Measurements from ENCODE around the gene OAS1.

The OAS1 gene

DNA sequence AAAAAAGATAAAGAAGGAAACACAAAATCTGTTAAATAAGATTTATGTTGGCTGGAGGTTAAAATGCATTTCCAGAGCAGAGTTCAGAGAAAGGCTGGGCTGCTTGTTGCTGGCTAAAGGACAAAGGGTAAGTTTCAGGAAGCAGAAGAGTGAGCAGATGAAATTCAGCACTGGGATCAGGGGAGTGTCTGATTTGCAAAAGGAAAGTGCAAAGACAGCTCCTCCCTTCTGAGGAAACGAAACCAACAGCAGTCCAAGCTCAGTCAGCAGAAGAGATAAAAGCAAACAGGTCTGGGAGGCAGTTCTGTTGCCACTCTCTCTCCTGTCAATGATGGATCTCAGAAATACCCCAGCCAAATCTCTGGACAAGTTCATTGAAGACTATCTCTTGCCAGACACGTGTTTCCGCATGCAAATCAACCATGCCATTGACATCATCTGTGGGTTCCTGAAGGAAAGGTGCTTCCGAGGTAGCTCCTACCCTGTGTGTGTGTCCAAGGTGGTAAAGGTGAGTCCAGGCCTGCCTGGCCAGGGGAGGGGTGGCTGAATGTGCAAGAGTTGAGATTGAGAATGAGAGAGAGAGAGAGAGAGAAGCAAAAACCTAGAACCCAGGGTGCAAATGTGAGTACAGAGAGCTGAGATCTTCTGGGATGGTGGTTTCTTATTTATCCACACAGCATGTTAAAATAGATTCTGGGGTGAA is at the start of gene OAS1:
Gene OAS1 (plus strand): TSS at position 251 of the 703 bp plus-strand sequence. CDS start 78 bp downstream, at position 329.
- Mint-ChIP-seq H3K9me3 (no peaks in the 10 kb centered on the region), H3K27me3 (no peaks in the 10 kb centered on the region), H3K4me1 (ENCODE audit: low read depth) (peaks cover 83% of the 10 kb centered on the region), H3K4me3 (peak within 1 kb of the TSS; percentile 98), H3K36me3 (ENCODE audit: low read depth) (peaks cover 12% of the 10 kb centered on the region), H3K27ac (peak within 1 kb of the TSS; percentile 98)

DNA sequence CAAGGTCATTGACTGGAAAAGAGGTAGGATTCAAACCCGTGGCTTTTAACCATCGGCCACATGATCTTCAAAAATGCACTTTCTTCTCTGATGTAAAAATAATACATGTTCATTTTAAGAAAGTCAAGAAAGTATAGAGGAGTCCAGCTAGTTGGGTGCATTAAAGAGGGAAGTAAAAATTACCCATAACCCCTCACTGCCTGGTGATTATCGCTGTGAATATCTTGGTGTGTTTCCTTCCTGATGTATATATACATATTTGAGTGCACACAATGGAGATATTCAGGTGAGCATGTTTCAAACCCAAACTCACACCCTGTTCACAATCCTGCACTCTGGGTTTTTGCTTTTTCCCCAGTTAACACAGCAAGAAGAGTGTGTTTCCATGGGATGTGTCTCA is 47.5 kb upstream of the OAS1 start:
- H3K36me3 Mint-ChIP-seq (ENCODE audit: low read depth), result no peaks in the 10 kb centered on the region

DNA sequence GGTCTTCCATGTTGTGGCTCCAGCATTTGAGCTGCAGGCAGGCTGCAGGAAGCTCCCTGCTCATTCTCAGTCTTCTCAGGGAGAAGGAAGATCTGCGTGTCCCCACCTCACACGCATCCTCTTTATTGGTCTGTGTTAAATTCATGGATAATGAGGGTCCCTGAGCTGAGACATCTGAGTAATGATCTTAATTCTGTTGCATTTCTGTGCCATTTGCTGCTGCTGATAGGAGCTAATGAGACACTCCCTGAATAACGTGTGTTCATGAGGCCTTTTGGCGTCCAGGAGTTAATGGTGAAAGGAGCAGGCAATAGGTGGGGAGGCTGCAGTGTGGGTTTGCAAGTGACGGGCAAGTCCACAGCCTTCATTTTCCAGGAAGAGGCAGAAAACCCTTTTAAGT is 46.6 kb upstream of the OAS1 start:
- H3K4me3 Mint-ChIP-seq, result no peak overlapping the region
- H3K27ac Mint-ChIP-seq, result no peak overlapping the region
- no peaks in the 10 kb centered on the region for H3K9me3 Mint-ChIP-seq
- peaks cover 41% of the 10 kb centered on the region for H3K27me3 Mint-ChIP-seq
- no peaks in the 10 kb centered on the region for H3K36me3 Mint-ChIP-seq (ENCODE audit: low read depth)
- no peaks in the 10 kb centered on the region for H3K4me1 Mint-ChIP-seq (ENCODE audit: low read depth)

More for the DNA sequence above, 47.5 kb upstream of the OAS1 start:
- peaks cover 34% of the 10 kb centered on the region for H3K27me3 Mint-ChIP-seq
- H3K4me3 Mint-ChIP-seq, result no peak overlapping the region
- H3K9me3 Mint-ChIP-seq, result no peaks in the 10 kb centered on the region
- no peaks in the 10 kb centered on the region for H3K4me1 Mint-ChIP-seq (ENCODE audit: low read depth)
- H3K27ac Mint-ChIP-seq, result no peak overlapping the region

DNA sequence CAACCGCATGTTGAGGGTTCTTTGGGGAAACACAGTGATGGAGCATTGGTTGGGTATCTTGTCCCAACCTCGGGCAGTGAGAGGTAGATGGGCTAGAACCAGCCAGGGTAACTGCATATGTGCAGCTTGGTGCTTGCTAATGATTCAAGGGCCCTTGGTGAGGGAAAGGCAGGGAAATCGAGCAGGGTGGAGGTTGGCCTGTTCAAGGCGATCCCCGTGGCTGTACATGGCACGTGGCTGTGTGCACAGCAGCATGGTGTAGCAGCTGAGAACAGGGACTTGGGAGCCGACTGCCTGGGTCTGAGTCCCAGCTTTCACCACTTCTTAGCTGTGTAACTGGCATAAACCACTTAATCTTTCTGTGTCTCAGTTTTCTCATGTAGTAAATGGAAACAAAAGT is 45.5 kb upstream of the OAS1 start:
- H3K4me3 Mint-ChIP-seq, result no peak overlapping the region
- H3K27ac Mint-ChIP-seq, result no peak overlapping the region
- H3K9me3 Mint-ChIP-seq, result no peaks in the 10 kb centered on the region
- no peaks in the 10 kb centered on the region for H3K4me1 Mint-ChIP-seq (ENCODE audit: low read depth)
- H3K27me3 Mint-ChIP-seq, result peaks cover 36% of the 10 kb centered on the region
- H3K36me3 Mint-ChIP-seq (ENCODE audit: low read depth), result no peaks in the 10 kb centered on the region

DNA sequence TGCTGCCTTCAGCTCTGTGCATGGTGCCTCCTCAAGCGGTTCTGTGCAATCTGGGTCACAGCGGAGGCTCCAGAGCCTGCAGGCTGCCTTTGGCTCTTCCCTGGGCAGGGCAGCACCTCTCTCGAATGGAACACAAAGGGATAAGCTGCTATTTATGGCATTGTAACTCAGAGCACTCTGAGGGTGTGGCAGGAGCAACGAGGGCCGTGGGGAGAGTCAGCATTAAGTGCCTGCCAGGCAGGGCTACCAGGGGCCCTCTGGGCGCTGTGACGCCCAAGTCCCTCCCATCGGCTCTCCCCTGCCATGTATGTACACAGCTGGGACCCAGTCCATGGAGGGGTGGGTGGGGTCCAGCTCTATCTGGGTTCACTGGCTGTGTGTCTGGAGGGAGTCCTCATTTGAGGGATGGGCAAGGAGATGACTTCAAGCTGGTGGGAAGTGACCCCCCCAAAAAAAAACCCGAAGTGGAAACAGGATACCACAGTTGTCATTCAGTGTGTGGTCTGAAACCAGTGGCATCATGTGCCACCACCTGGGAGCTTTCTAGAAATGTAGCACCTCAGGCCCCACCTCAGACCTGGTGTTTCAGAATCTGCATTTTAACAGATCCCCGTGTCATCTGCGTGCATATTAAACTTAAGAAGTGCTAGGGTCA is 44.0 kb upstream of the OAS1 start:
- H3K27ac Mint-ChIP-seq, result no peak overlapping the region
- peaks cover 39% of the 10 kb centered on the region for H3K27me3 Mint-ChIP-seq
- no peak overlapping the region for H3K4me3 Mint-ChIP-seq
- H3K4me1 Mint-ChIP-seq (ENCODE audit: low read depth), result no peaks in the 10 kb centered on the region
- no peaks in the 10 kb centered on the region for H3K36me3 Mint-ChIP-seq (ENCODE audit: low read depth)
- H3K9me3 Mint-ChIP-seq, result no peaks in the 10 kb centered on the region

DNA sequence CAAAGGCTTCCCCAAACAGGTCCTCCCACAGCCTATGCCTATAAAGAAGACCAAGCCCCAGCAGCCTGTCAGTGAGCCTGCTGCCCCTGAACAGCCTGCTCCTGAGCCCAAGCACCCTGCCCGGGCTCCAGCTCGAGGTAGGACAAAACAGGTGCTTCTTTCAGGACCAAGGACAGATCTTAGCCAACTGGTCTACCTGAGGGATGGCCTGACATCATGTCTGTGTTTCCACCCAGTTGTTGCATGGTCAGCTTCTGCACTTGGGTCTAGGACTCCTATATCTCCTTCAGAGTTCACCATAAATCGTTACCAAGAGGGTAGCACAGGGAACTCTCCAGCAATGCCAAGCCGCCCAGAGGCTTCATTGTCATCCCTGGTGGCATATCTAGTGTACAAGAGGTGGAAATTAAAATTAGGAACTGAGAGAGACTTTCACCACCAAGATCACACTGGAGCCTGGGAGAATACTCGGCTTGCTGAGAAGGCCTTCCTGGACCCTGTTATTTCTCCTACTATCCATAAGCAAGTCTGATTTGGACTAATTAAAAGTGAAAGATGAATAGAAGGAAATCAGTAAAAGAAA is 38.2 kb upstream of the OAS1 start:
- Mint-ChIP-seq H3K36me3 (ENCODE audit: low read depth) (no peaks in the 10 kb centered on the region), H3K4me1 (ENCODE audit: low read depth) (peaks cover 6% of the 10 kb centered on the region), H3K4me3 (no peak overlapping the region), H3K27me3 (peaks cover 53% of the 10 kb centered on the region), H3K9me3 (no peaks in the 10 kb centered on the region), H3K27ac (no peak overlapping the region)

DNA sequence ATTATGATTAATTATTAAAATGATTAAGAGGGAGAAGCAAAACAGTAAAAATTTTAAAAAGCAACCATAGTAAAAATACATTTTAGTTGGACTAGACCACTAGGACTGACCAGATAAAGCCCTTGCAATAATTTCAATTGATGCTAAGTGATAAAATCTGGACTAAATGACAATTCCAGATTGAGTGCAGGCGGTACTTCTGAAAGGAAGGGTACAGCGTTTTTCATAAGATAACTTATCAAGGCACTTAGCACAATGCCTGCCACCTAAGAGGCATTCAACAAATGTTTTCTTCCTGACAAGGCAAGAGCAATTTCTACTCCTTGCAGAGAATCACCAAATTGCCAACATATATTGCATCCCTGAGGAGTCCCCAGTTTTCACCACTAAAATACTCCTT is 37.7 kb upstream of the OAS1 start:
- H3K4me1 Mint-ChIP-seq (ENCODE audit: low read depth), result peaks cover 6% of the 10 kb centered on the region
- H3K4me3 Mint-ChIP-seq, result no peak overlapping the region
- peaks cover 59% of the 10 kb centered on the region for H3K27me3 Mint-ChIP-seq
- H3K27ac Mint-ChIP-seq, result no peak overlapping the region
- no peaks in the 10 kb centered on the region for H3K9me3 Mint-ChIP-seq
- H3K36me3 Mint-ChIP-seq (ENCODE audit: low read depth), result no peaks in the 10 kb centered on the region

DNA sequence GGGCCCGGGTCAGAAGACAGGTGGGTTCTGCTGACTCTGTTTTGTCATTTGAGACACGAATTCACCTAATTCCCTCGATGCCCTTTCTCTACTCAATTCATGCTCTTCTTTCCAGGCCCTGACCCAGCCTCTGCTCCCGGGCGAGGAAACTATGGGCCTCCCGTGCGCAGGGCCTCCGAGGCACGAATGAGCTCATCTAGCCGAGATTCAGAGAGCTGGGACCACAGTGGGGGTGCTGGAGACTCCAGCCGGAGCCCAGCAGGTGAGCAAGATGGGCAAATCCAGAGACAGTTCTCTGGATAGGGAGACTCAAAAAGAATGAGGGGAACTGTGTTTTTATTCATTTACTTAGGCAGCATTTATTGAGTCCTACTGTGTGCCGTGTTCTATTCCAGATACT is 37.0 kb upstream of the OAS1 start:
- H3K36me3 Mint-ChIP-seq (ENCODE audit: low read depth), result no peaks in the 10 kb centered on the region
- peaks cover 61% of the 10 kb centered on the region for H3K27me3 Mint-ChIP-seq
- peaks cover 6% of the 10 kb centered on the region for H3K4me1 Mint-ChIP-seq (ENCODE audit: low read depth)
- no peak overlapping the region for H3K27ac Mint-ChIP-seq
- no peak overlapping the region for H3K4me3 Mint-ChIP-seq
- no peaks in the 10 kb centered on the region for H3K9me3 Mint-ChIP-seq

DNA sequence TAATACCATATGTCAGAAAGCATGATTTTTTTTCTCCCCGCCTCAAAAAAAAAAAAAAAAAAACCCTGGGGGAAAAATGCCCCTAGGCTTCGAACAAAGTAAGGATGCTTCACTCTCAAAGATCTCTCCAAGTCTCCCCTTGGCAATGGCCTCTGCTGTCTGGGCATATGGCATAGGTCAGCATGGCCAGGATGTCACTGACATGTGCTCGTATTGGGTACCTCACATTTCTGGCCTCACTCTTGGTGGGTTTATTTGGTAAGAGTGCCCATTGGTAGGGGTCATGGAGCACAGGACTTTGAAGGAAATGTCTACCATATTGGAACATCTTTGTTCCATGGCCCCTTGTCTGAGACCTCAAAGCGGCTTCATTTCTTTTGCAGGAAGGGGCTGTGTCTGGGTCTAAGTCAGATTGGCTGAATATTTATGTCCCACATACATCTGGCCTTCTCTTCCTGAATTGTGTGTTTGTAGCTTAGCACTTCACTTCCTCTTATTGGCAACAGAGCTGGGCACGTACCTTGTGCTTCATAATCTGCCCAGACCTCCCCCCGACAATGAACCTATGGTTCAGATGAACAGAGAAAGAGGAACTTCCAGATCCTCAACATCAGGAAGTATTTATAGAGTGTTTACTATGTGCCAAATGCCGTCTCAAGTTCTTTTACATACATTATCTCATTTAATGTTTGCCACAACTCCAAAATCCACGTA is 36.3 kb upstream of the OAS1 start:
- peaks cover 62% of the 10 kb centered on the region for H3K27me3 Mint-ChIP-seq

DNA sequence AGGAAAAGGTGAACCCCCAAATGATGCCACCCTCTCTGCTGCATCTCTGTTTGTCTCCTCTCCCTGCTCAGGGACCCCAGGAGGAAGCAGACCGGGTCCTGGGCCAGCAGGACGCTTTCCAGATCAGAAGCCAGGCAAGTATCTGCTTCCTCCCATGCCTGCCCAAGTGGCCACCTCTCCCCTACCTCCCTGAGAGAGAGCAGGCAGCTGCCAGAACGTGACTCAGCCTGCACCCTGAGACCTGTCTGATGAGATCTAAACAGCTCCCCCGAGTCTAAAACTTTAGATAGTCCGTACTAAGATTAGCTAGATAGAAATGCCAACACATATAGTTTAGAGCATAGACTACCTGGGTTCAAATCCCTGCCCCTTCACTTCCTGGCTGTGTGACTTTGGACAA is 31.2 kb upstream of the OAS1 start:
- Mint-ChIP-seq H3K27me3 (peaks cover 64% of the 10 kb centered on the region), H3K4me3 (no peak overlapping the region), H3K27ac (no peak overlapping the region), H3K4me1 (ENCODE audit: low read depth) (peaks cover 2% of the 10 kb centered on the region), H3K9me3 (no peaks in the 10 kb centered on the region), H3K36me3 (ENCODE audit: low read depth) (no peaks in the 10 kb centered on the region)

More for the DNA sequence above, 36.3 kb upstream of the OAS1 start:
- Mint-ChIP-seq H3K4me1 (ENCODE audit: low read depth) (peaks cover 6% of the 10 kb centered on the region), H3K36me3 (ENCODE audit: low read depth) (no peaks in the 10 kb centered on the region), H3K4me3 (no peak overlapping the region), H3K27ac (no peak overlapping the region), H3K9me3 (no peaks in the 10 kb centered on the region)

DNA sequence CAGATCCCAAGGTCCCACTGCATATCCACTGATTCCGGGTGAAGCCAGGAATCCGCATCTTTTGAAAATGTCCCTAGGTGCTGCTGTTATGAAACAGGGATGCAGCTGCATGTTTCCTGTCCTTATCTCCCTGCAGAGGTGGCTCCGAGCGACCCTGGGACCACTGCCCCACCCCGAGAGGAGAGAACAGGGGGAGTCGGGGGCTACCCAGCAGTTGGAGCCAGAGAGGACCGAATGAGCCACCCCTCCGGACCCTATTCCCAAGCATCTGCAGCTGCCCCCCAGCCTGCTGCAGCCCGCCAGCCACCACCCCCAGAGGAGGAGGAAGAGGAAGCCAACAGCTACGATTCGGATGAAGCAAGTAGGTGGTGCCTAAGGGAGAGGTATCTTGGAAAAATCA is 30.3 kb upstream of the OAS1 start:
- Mint-ChIP-seq H3K27ac (no peak overlapping the region), H3K36me3 (ENCODE audit: low read depth) (no peaks in the 10 kb centered on the region), H3K4me3 (no peak overlapping the region), H3K27me3 (peaks cover 58% of the 10 kb centered on the region), H3K9me3 (no peaks in the 10 kb centered on the region), H3K4me1 (ENCODE audit: low read depth) (no peaks in the 10 kb centered on the region)

DNA sequence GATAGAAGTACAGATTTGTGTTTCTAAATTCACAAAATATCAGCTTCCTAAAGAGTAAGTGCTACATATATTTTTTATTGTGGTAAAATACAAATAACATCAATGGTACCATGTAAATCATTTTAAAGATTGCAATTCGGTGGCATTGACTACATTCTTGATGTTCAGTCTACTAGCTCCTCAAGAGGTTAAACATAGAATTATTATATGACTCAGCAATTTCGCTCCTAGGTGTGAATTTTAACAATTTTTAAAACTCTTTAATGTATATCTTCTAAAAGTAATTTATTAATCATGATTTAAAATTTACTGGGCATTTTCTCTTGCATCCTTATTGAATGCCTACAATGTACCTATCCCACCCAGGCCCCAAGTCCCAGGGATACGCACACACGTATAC is 29.8 kb upstream of the OAS1 start:
- no peaks in the 10 kb centered on the region for H3K9me3 Mint-ChIP-seq
- H3K27me3 Mint-ChIP-seq, result peaks cover 58% of the 10 kb centered on the region

DNA sequence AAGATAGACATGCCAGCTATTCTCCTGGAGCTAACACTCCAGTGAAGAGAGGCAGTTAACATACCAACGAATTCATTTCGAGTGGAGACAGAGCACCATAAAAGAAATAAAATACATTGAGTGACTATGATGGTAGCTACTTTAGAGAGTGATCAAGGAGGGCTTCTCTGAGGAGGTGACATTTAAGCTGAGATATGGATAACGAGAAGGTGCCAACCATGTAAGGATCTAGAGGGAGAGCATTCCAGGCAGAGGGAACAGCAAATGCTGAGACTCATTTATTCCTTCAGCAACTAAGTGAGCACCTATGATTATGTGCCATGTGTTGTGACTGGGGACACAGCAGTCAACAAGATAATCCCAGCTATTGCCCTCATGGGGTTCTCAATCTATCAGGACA is 28.3 kb upstream of the OAS1 start:
- Mint-ChIP-seq H3K4me1 (ENCODE audit: low read depth) (no peaks in the 10 kb centered on the region), H3K4me3 (no peak overlapping the region), H3K36me3 (ENCODE audit: low read depth) (no peaks in the 10 kb centered on the region), H3K9me3 (no peaks in the 10 kb centered on the region), H3K27me3 (peaks cover 43% of the 10 kb centered on the region), H3K27ac (no peak overlapping the region)

More for the DNA sequence above, 29.8 kb upstream of the OAS1 start:
- Mint-ChIP-seq H3K27ac (no peak overlapping the region), H3K36me3 (ENCODE audit: low read depth) (no peaks in the 10 kb centered on the region), H3K4me1 (ENCODE audit: low read depth) (no peaks in the 10 kb centered on the region), H3K4me3 (no peak overlapping the region)

DNA sequence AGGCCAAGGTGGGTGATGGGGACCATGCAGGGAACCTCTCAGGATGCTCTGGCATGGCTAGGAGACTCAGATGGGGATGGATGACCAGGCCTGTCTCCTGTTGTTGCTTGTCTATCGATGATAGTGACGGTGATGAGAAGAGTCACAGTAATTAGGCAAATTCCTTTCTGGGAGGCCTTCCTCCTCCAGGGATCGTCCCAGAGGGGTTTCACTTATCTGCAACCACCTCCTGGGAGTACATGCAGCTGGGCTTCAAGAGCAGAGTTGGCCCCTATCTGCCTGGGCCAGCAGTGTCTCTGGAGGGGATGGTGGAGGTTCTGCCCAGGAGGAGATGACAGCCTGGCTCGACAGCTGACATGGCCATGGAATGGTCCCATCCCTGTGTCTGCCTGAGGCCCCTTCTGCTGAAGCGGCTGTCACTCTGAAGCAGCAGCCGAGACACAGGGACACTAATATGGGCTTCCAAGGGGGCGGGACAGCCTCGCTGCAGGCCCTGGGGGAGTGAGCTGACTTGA is 27.5 kb upstream of the OAS1 start:
- H3K4me1 Mint-ChIP-seq (ENCODE audit: low read depth), result no peaks in the 10 kb centered on the region
- H3K27me3 Mint-ChIP-seq, result peaks cover 36% of the 10 kb centered on the region
- H3K36me3 Mint-ChIP-seq (ENCODE audit: low read depth), result no peaks in the 10 kb centered on the region
- H3K9me3 Mint-ChIP-seq, result no peaks in the 10 kb centered on the region
- H3K4me3 Mint-ChIP-seq, result no peak overlapping the region
- H3K27ac Mint-ChIP-seq, result no peak overlapping the region

DNA sequence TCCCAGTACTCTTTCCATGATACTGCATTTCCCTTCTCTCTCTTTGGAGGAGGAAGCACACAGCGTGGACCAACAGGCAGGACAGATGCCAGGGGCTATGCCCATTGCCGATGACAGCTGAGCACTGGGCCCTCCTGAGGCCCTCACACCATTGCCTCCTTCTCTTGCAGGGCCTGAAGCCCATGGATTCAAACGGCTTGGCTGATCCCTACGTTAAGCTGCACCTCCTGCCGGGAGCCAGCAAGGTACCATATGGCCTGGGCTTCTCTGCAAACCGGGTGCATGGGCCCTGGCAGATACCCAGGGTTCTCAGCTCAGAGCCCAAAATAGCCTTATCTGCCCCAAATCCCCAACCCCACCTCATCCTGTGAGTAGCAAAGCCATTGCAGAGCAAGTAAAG is 25.2 kb upstream of the OAS1 start:
- no peaks in the 10 kb centered on the region for H3K9me3 Mint-ChIP-seq
- H3K27ac Mint-ChIP-seq, result no peak overlapping the region
- H3K4me1 Mint-ChIP-seq (ENCODE audit: low read depth), result no peaks in the 10 kb centered on the region
- peaks cover 20% of the 10 kb centered on the region for H3K27me3 Mint-ChIP-seq
- H3K36me3 Mint-ChIP-seq (ENCODE audit: low read depth), result no peaks in the 10 kb centered on the region
- no peak overlapping the region for H3K4me3 Mint-ChIP-seq

Measured in stimulated activated naive CD8-positive, alpha-beta T cell treated with anti-CD3 and anti-CD28 coated beads, Interleukin-15, Interleukin-2, amounts not matched to agents 100 ng/mL and 50 ng/mL, for 24 hours (primary cell).